ENCODE data around the gene PLD1. TPM values are rescaled to one million over a fixed set of nuclear protein-coding genes. Genes with fewer than 3 reads are reported as not detected.

The PLD1 gene
- total RNA-seq, 6 donors from 2014 or later, result 11.2 to 47.1 (median 15.6) TPM

DNA sequence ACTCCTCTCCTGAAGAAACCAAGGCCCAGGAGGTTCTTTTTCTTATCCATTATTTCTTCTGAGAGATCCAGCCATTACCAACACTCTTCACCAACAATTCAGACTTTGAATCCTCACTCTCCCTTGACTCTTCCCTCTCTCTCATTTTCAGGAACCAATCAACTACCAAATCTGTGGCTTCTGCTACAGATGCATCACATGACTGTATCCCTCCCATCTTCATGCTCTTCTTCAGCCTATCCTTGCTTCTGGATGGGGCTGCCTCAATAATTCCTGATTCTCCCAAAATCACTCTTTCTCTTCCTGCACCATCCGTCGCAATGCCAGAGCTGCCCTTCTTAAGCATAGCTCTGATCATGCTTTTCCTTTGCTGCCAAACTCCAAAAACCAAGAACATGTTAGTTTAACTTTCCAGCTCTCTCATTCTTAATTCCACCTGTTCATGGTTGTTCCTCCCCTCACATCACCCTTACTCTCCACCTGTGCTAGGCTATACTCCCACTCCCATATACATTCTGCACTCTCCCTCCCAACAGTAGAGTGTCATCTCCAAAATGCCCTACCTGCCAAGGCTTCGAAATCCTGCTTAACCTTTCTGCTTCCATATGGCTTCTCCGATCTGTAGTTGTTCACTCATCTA is 13.5 kb downstream of the PLD1 start:
- DNase-seq (no peak), ATAC-seq (ENCODE audit: low FRiP score in 2 of 2) (no peak)
- Histone ChIP-seq H3K4me3 (no peak overlapping the region), H3K27ac (no peak overlapping the region), H3K9me3 (no peaks in the 10 kb centered on the region), H3K4me1 (peaks cover 0 to 13% (median 9%) of the 10 kb centered on the region in 4 donors), H3K36me3 (no peaks in the 10 kb centered on the region), H3K27me3 (no peaks in the 10 kb centered on the region)
- TF ChIP-seq POLR2A (IDR thresholded peaks at IDR 0.05) (no peak), POLR2AphosphoS5 (IDR thresholded peaks at IDR 0.05) (no peak), EP300 (IDR thresholded peaks at IDR 0.05) (no peak), CTCF (IDR thresholded peaks at IDR 0.05) (no peak)
- 96 to 97% methylated on average over 4 of the region's 4 CpGs for WGBS, 2 donors

DNA sequence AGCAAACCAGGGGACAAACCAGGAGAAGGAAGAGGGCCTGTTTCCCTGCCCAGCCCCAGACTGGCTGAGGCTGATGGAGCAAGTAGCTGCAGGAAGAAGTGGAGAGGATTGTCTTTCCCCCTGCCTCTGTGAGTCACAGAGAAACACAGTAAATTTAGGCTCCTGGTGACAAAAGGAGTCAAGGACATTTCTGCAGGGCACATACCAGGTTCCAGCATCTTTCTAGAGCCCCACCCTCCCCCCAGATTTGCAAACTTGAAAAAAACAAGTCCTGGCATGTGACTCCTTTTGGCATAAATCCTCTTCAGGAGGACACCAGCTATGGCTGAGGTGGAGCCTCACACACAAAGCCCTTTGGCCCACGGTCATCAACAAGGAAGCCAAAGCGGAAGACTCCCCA is 17.8 kb downstream of the PLD1 start:
- Histone ChIP-seq H3K27me3 (no peaks in the 10 kb centered on the region), H3K9me3 (no peaks in the 10 kb centered on the region), H3K4me3 (no peak overlapping the region), H3K36me3 (no peaks in the 10 kb centered on the region), H3K4me1 (peaks cover 12 to 32% (median 25%) of the 10 kb centered on the region in 4 donors), H3K27ac (peak overlapping the region; percentile 33 to 63 (median 42))
- 72 to 83% methylated on average over 1 to 2 of the region's 2 CpGs for WGBS, 2 donors
- DNase-seq (no peak), ATAC-seq (ENCODE audit: low FRiP score in 2 of 2) (no peak)
- no peak for TF ChIP-seq CTCF (IDR thresholded peaks at IDR 0.05)
- no peak for TF ChIP-seq POLR2A (IDR thresholded peaks at IDR 0.05)
- no peak for TF ChIP-seq EP300 (IDR thresholded peaks at IDR 0.05)
- no peak for TF ChIP-seq POLR2AphosphoS5 (IDR thresholded peaks at IDR 0.05)

GRCh38 chr3:171791692-171792076 is 18.6 kb downstream of the PLD1 start:
- 57 to 66% methylated on average over 5 of the region's 5 CpGs for WGBS, 2 donors
- peak overlapping the region; percentile 33 to 63 (median 46) for H3K27ac ChIP-seq
- DNase-seq (no peak), ATAC-seq (ENCODE audit: low FRiP score in 2 of 2) (peak in 1 of 2 donors; percentile 43)
- H3K4me3 ChIP-seq, result no peak overlapping the region
- TF ChIP-seq POLR2A (IDR thresholded peaks at IDR 0.05) (no peak), CTCF (IDR thresholded peaks at IDR 0.05) (no peak), EP300 (IDR thresholded peaks at IDR 0.05) (peak in 3 of 4 donors; percentile 58 to 92 (median 69)), POLR2AphosphoS5 (IDR thresholded peaks at IDR 0.05) (peak; percentile 64 to 79)
- H3K4me1 ChIP-seq, result peaks cover 12 to 32% (median 25%) of the 10 kb centered on the region in 4 donors
- H3K27me3 ChIP-seq, result no peaks in the 10 kb centered on the region
- no peaks in the 10 kb centered on the region for H3K36me3 ChIP-seq
- no peaks in the 10 kb centered on the region for H3K9me3 ChIP-seq

- Histone ChIP-seq H3K27ac (peak overlapping the region; percentile 32 to 63 (median 46)), H3K36me3 (no peaks in the 10 kb centered on the region), H3K9me3 (no peaks in the 10 kb centered on the region), H3K4me1 (peaks cover 12 to 32% (median 25%) of the 10 kb centered on the region in 4 donors), H3K27me3 (no peaks in the 10 kb centered on the region), H3K4me3 (no peak overlapping the region)
- 58 to 86% methylated on average over 5 of the region's 5 CpGs for WGBS, 2 donors
- no peak for ATAC-seq (ENCODE audit: low FRiP score in 2 of 2)
- TF ChIP-seq CTCF (IDR thresholded peaks at IDR 0.05), result no peak
- TF ChIP-seq POLR2A (IDR thresholded peaks at IDR 0.05), result no peak
- no peak for TF ChIP-seq EP300 (IDR thresholded peaks at IDR 0.05)
- no peak for TF ChIP-seq POLR2AphosphoS5 (IDR thresholded peaks at IDR 0.05)
- no peak for DNase-seq
Measured at GRCh38 chr3:171790898-171791691, 19.2 kb downstream of the PLD1 start.
